Esophagus muscularis mucosa (tissue), 4 donors: ENCODE measurements around the gene PRMT9. TPM values are rescaled to one million over a fixed set of nuclear protein-coding genes. Genes with fewer than 3 reads are reported as not detected.

ENCODE experiments used
- DNase-seq: peaks from one replicate; pipeline ENCODE4 v3.0.0-alpha.2; 2017; ENCODE audit errors: extremely low spot score
- H3K27ac ChIP-seq, 4 donors: fragments of 200-600 bp; sonication (generic); replicated peaks in 1 of 4; 1 replicate in 3 of 4; 2 replicates in 1 of 4; pipeline ENCODE4 v1.5.1; 2016 to 2019; ENCODE audit warnings: mild to moderate bottlenecking in 1 of 4
- H3K27me3 ChIP-seq, 4 donors: fragments of 200-600 bp; sonication (generic); one replicate each; pipeline versions ENCODE4 v1.5.1 to v1.6.0; 2016 to 2019
- H3K36me3 ChIP-seq, 4 donors: fragments of 200-600 bp; sonication (generic); one replicate each; pipeline ENCODE4 v1.5.1; 2016 to 2019
- H3K4me1 ChIP-seq, 4 donors: fragments of 200-600 bp; sonication (generic); one replicate each; pipeline ENCODE4 v1.5.1; 2016 to 2019
- H3K4me3 ChIP-seq, 4 donors: fragments of 200-600 bp; sonication (generic); 1 replicate in 2 of 4; 2 replicates in 2 of 4; pipeline ENCODE4 v1.5.1; 2016 to 2019; ENCODE audit warnings: mild to moderate bottlenecking in 4 of 4, moderate library complexity in 1 of 4
- H3K9me3 ChIP-seq, 4 donors: fragments of 200-600 bp; sonication (generic); 1 replicate in 3 of 4; 2 replicates in 1 of 4; pipeline ENCODE4 v1.5.1; 2016 to 2019
- CTCF ChIP-seq, 3 experiments: fragments of 200-600 bp in 2 of 3; fragments of 450-650 bp in 1 of 3; sonication (generic) in 2 of 3; IDR thresholded peaks; one replicate each; pipeline ENCODE4 v1.5.1; 2017 to 2019; ENCODE audit warnings: antibody characterized with exemption in 3 of 3, mild to moderate bottlenecking in 2 of 3, moderate library complexity in 1 of 3
- EP300 ChIP-seq: sonication (generic); formaldehyde crosslinking; IDR thresholded peaks from one replicate; pipeline ENCODE4 v1.6.1; 2017; ENCODE audit warnings: antibody characterized with exemption
- POLR2A ChIP-seq: fragments of 450-650 bp; IDR thresholded peaks from one replicate; pipeline ENCODE4 v1.6.1; 2017; ENCODE audit warnings: antibody characterized with exemption, moderate library complexity, mild to moderate bottlenecking, low read depth
- POLR2AphosphoS5 ChIP-seq, 2 donors: sonication (generic); formaldehyde crosslinking; IDR thresholded peaks; one replicate each; pipeline ENCODE4 v1.6.1; 2017; ENCODE audit warnings: antibody characterized with exemption in 2 of 2
- WGBS: methylation state at CpG from one replicate; pipeline ENCODE4 v1.1.5; 2018; 5-methylcytosine and 5-hydroxymethylcytosine counted together
- intact Hi-C: fragments of 100-400 bp; cut with DNase I; formaldehyde crosslinking; loops from one replicate; pipeline ENCODE4 v1.15.1; 2023
- total RNA-seq, 4 donors: library from RNA; depleted of rRNA; stranded (reverse); fragments of >200 nt; gene quantifications; one replicate each; pipeline versions ENCODE4 v1.1.0 to v1.2.1, GENCODE V29; 2016

The PRMT9 gene
- total RNA-seq, 4 donors from 2014 or later: 4.1 to 7.5 (median 6.4) TPM

- no peaks in the 10 kb centered on the region for H3K36me3 ChIP-seq
- intact Hi-C loops: no loop called here
- no peak for TF ChIP-seq EP300
- peak in 1 of 2 donors; percentile 44 for TF ChIP-seq POLR2AphosphoS5 (IDR thresholded peaks at IDR 0.05)
- no peaks in the 10 kb centered on the region for H3K27me3 ChIP-seq
- peaks cover 4 to 15% (median 9%) of the 10 kb centered on the region in 4 donors for H3K4me1 ChIP-seq
- WGBS: 89% methylated on average over 8 of the region's 8 CpGs
- no peaks in the 10 kb centered on the region for H3K9me3 ChIP-seq
- peak overlapping the region in 2 of 4 donors; percentile 23 to 24 for H3K27ac ChIP-seq
- DNase-seq: peak; percentile 84
- H3K4me3 ChIP-seq: no peak overlapping the region
Measured at GRCh38 chr4:147714575-147715401, 30.8 kb upstream of the PRMT9 start.

- H3K27me3 ChIP-seq: no peaks in the 10 kb centered on the region
- WGBS: over 99% methylated on average over 5 of the region's 5 CpGs
- no peaks in the 10 kb centered on the region for H3K9me3 ChIP-seq
- no peak overlapping the region for H3K27ac ChIP-seq
- peak; percentile 78 for DNase-seq
- no peak overlapping the region for H3K4me3 ChIP-seq
- TF ChIP-seq CTCF (IDR thresholded peaks at IDR 0.05) (no peak), POLR2AphosphoS5 (IDR thresholded peaks at IDR 0.05) (no peak), POLR2A (no peak), EP300 (no peak)
- H3K36me3 ChIP-seq: no peaks in the 10 kb centered on the region
- intact Hi-C loops: loop anchor here (2.0 kb wide), 1 partner anchor 157 kb away; no protein-coding TSS in a partner anchor
- peaks cover 5 to 24% (median 19%) of the 10 kb centered on the region in 4 donors for H3K4me1 ChIP-seq
Measured at GRCh38 chr4:147709999-147710398, 26.0 kb upstream of the PRMT9 start.

GRCh38 chr4:147707892-147708672 lies 24.1 kb upstream of the PRMT9 start:
- Histone ChIP-seq H3K27me3 (no peaks in the 10 kb centered on the region), H3K36me3 (no peaks in the 10 kb centered on the region), H3K4me1 (peaks cover 0 to 12% (median 9%) of the 10 kb centered on the region in 4 donors), H3K27ac (no peak overlapping the region), H3K9me3 (no peaks in the 10 kb centered on the region), H3K4me3 (peak overlapping the region in 1 of 4 donors; percentile 13)
- TF ChIP-seq POLR2A (no peak), CTCF (IDR thresholded peaks at IDR 0.05) (peak; percentile 85 to 89 (median 86))
- no peak for DNase-seq
- intact Hi-C loops: loop anchor here (2.0 kb wide), 1 partner anchor 159 kb away; no protein-coding TSS in a partner anchor
- WGBS: 34% methylated on average over 7 of the region's 7 CpGs

- DNase-seq: no peak
- Histone ChIP-seq H3K27me3 (no peaks in the 10 kb centered on the region), H3K27ac (no peak overlapping the region), H3K36me3 (no peaks in the 10 kb centered on the region), H3K9me3 (no peaks in the 10 kb centered on the region), H3K4me3 (no peak overlapping the region), H3K4me1 (peaks cover 0 to 12% (median 9%) of the 10 kb centered on the region in 4 donors)
- TF ChIP-seq POLR2A (no peak), EP300 (no peak), CTCF (IDR thresholded peaks at IDR 0.05) (no peak), POLR2AphosphoS5 (IDR thresholded peaks at IDR 0.05) (no peak)
- 77% methylated on average over 1 of the region's 1 CpG for WGBS
- intact Hi-C loops: no loop called here
Measured at GRCh38 chr4:147704846-147705245, 20.9 kb upstream of the PRMT9 start.

GRCh38 chr4:147696866-147697265 lies 12.9 kb upstream of the PRMT9 start:
- DNase-seq: peak; percentile 4
- no peak for TF ChIP-seq EP300
- TF ChIP-seq POLR2A: no peak
- TF ChIP-seq POLR2AphosphoS5 (IDR thresholded peaks at IDR 0.05): no peak
- H3K27me3 ChIP-seq: no peaks in the 10 kb centered on the region
- no peak overlapping the region for H3K27ac ChIP-seq
- WGBS: 65% methylated on average over 1 of the region's 1 CpG
- no peak overlapping the region for H3K4me3 ChIP-seq
- H3K36me3 ChIP-seq: no peaks in the 10 kb centered on the region
- no peaks in the 10 kb centered on the region for H3K9me3 ChIP-seq
- intact Hi-C loops: no loop called here
- no peaks in the 10 kb centered on the region for H3K4me1 ChIP-seq
